Activated T-helper 1 cell treated with anti-CD3 and anti-CD28 coated beads, Interleukin-12 subunit alpha, Interleukin-12 subunit beta, Interleukin-2, Interleukin-4 antibody, amounts not matched to agents 30 ng/mL and 10 ng/mL and 1 ng/mL, durations not matched to agents 14 hours and 24 hours and 36 hours (primary cell): ENCODE data around the gene STK38. TPM values are rescaled to one million over a fixed set of nuclear protein-coding genes. Genes with fewer than 3 reads are reported as not detected.

Experiments used
- DNase-seq: peaks from one replicate; pipeline ENCODE4 v3.0.0; 2021; ENCODE audit warnings: low spot score
- H3K27ac Mint-ChIP-seq: one replicate; pipeline ENCODE4 v1.8.0; 2021; ENCODE audit warnings: mild to moderate bottlenecking, mixed read lengths
- H3K27me3 Mint-ChIP-seq: one replicate; pipeline ENCODE4 v1.8.0; 2022; ENCODE audit warnings: mild to moderate bottlenecking, moderate library complexity, mixed read lengths; ENCODE audit not compliant: insufficient read depth
- H3K36me3 Mint-ChIP-seq: one replicate; pipeline ENCODE4 v1.8.0; 2021; ENCODE audit warnings: low read depth, mixed read lengths
- H3K4me1 Mint-ChIP-seq: one replicate; pipeline ENCODE4 v1.8.0; 2021; ENCODE audit warnings: low read depth, mixed read lengths
- H3K4me3 Mint-ChIP-seq: one replicate; pipeline ENCODE4 v1.8.0; 2021; ENCODE audit warnings: mild to moderate bottlenecking, moderate library complexity, mixed read lengths
- H3K9me3 Mint-ChIP-seq: one replicate; pipeline ENCODE4 v1.8.0; 2021; ENCODE audit warnings: mixed read lengths
- intact Hi-C: fragments of 100-400 bp; cut with micrococcal nuclease; formaldehyde crosslinking; loops from one replicate; pipeline ENCODE4 v1.15.1; 2024
- total RNA-seq: library from RNA; stranded (reverse); gene quantifications from 2 replicates; pipeline ENCODE4 v1.2.3, GENCODE V29; 2022

Gene STK38
- total RNA-seq, 1 donor from 2014 or later, result 23.6 TPM

GRCh38 chr6:36526066-36526465, 21.2 kb downstream of the STK38 start:
- intact Hi-C loops, result no loop called here
- Mint-ChIP-seq H3K4me1 (peaks cover 21% of the 10 kb centered on the region), H3K36me3 (peaks cover 42% of the 10 kb centered on the region), H3K27ac (no peak overlapping the region), H3K9me3 (no peaks in the 10 kb centered on the region), H3K4me3 (no peak overlapping the region), H3K27me3 (no peaks in the 10 kb centered on the region)
- DNase-seq, result no peak

- H3K27ac Mint-ChIP-seq, result no peak overlapping the region
- H3K4me3 Mint-ChIP-seq, result no peak overlapping the region
- H3K36me3 Mint-ChIP-seq, result peaks cover 47% of the 10 kb centered on the region
- intact Hi-C loops, result no loop called here
- H3K4me1 Mint-ChIP-seq, result peaks cover 22% of the 10 kb centered on the region
- no peak for DNase-seq
- no peaks in the 10 kb centered on the region for H3K27me3 Mint-ChIP-seq
- H3K9me3 Mint-ChIP-seq, result no peaks in the 10 kb centered on the region
Observed at GRCh38 chr6:36525346-36525745, 21.9 kb downstream of the STK38 start.

- no peak overlapping the region for H3K27ac Mint-ChIP-seq
- intact Hi-C loops, result no loop called here
- H3K9me3 Mint-ChIP-seq, result no peaks in the 10 kb centered on the region
Observed at GRCh38 chr6:36524871-36525270, 22.4 kb downstream of the STK38 start.

GRCh38 chr6:36523936-36524499, 23.3 kb downstream of the STK38 start:
- H3K4me3 Mint-ChIP-seq, result no peak overlapping the region
- intact Hi-C loops, result no loop called here
- H3K36me3 Mint-ChIP-seq, result peaks cover 57% of the 10 kb centered on the region
- H3K27me3 Mint-ChIP-seq, result no peaks in the 10 kb centered on the region
- peak overlapping the region; percentile 18 for H3K27ac Mint-ChIP-seq
- no peaks in the 10 kb centered on the region for H3K9me3 Mint-ChIP-seq
- H3K4me1 Mint-ChIP-seq, result peaks cover 25% of the 10 kb centered on the region
- no peak for DNase-seq

More at GRCh38 chr6:36524871-36525270, 22.4 kb downstream of the STK38 start:
- DNase-seq, result no peak
- no peaks in the 10 kb centered on the region for H3K27me3 Mint-ChIP-seq
- H3K36me3 Mint-ChIP-seq, result peaks cover 51% of the 10 kb centered on the region
- H3K4me1 Mint-ChIP-seq, result peaks cover 27% of the 10 kb centered on the region
- H3K4me3 Mint-ChIP-seq, result no peak overlapping the region

GRCh38 chr6:36523451-36523850, 23.8 kb downstream of the STK38 start:
- Mint-ChIP-seq H3K36me3 (peaks cover 63% of the 10 kb centered on the region), H3K9me3 (no peaks in the 10 kb centered on the region), H3K27me3 (no peaks in the 10 kb centered on the region), H3K4me1 (peaks cover 27% of the 10 kb centered on the region), H3K27ac (peak overlapping the region; percentile 31), H3K4me3 (no peak overlapping the region)
- intact Hi-C loops, result no loop called here
- DNase-seq, result no peak

GRCh38 chr6:36519352-36519751, 27.9 kb downstream of the STK38 start:
- Mint-ChIP-seq H3K4me1 (peaks cover 34% of the 10 kb centered on the region), H3K27me3 (no peaks in the 10 kb centered on the region)
- intact Hi-C loops, result no loop called here

GRCh38 chr6:36517408-36517807, 29.9 kb downstream of the STK38 start:
- H3K27me3 Mint-ChIP-seq, result no peaks in the 10 kb centered on the region
- intact Hi-C loops, result no loop called here
- H3K36me3 Mint-ChIP-seq, result peaks cover 57% of the 10 kb centered on the region
- H3K9me3 Mint-ChIP-seq, result no peaks in the 10 kb centered on the region
- no peak overlapping the region for H3K27ac Mint-ChIP-seq
- H3K4me1 Mint-ChIP-seq, result peaks cover 34% of the 10 kb centered on the region
- H3K4me3 Mint-ChIP-seq, result no peak overlapping the region
- DNase-seq, result no peak

More at GRCh38 chr6:36519352-36519751, 27.9 kb downstream of the STK38 start:
- no peak overlapping the region for H3K4me3 Mint-ChIP-seq
- DNase-seq, result no peak
- H3K9me3 Mint-ChIP-seq, result no peaks in the 10 kb centered on the region
- H3K36me3 Mint-ChIP-seq, result peaks cover 64% of the 10 kb centered on the region
- no peak overlapping the region for H3K27ac Mint-ChIP-seq

- Mint-ChIP-seq H3K4me3 (no peak overlapping the region), H3K4me1 (peaks cover 34% of the 10 kb centered on the region), H3K27me3 (no peaks in the 10 kb centered on the region), H3K27ac (no peak overlapping the region), H3K36me3 (peaks cover 57% of the 10 kb centered on the region), H3K9me3 (no peaks in the 10 kb centered on the region)
- intact Hi-C loops, result no loop called here
- DNase-seq, result no peak
Observed at GRCh38 chr6:36516988-36517387, 30.3 kb downstream of the STK38 start.

GRCh38 chr6:36516559-36516958, 30.7 kb downstream of the STK38 start:
- Mint-ChIP-seq H3K27ac (no peak overlapping the region), H3K9me3 (no peaks in the 10 kb centered on the region), H3K27me3 (no peaks in the 10 kb centered on the region), H3K4me1 (peaks cover 34% of the 10 kb centered on the region), H3K36me3 (peaks cover 56% of the 10 kb centered on the region), H3K4me3 (no peak overlapping the region)
- DNase-seq, result no peak
- intact Hi-C loops, result no loop called here

- H3K4me3 Mint-ChIP-seq, result no peak overlapping the region
- H3K27me3 Mint-ChIP-seq, result no peaks in the 10 kb centered on the region
- DNase-seq, result no peak
- peaks cover 34% of the 10 kb centered on the region for H3K4me1 Mint-ChIP-seq
- peaks cover 54% of the 10 kb centered on the region for H3K36me3 Mint-ChIP-seq
- no peak overlapping the region for H3K27ac Mint-ChIP-seq
- no peaks in the 10 kb centered on the region for H3K9me3 Mint-ChIP-seq
- intact Hi-C loops, result no loop called here
Observed at GRCh38 chr6:36515844-36516243, 31.4 kb downstream of the STK38 start.

GRCh38 chr6:36514554-36515456, 32.5 kb downstream of the STK38 start:
- Mint-ChIP-seq H3K4me1 (peaks cover 28% of the 10 kb centered on the region), H3K9me3 (no peaks in the 10 kb centered on the region), H3K36me3 (peaks cover 46% of the 10 kb centered on the region), H3K27me3 (no peaks in the 10 kb centered on the region), H3K4me3 (no peak overlapping the region), H3K27ac (no peak overlapping the region)
- intact Hi-C loops, result no loop called here
- DNase-seq, result no peak

- DNase-seq, result no peak
- H3K27ac Mint-ChIP-seq, result no peak overlapping the region
- no peak overlapping the region for H3K4me3 Mint-ChIP-seq
- peaks cover 14% of the 10 kb centered on the region for H3K4me1 Mint-ChIP-seq
- intact Hi-C loops, result no loop called here
- no peaks in the 10 kb centered on the region for H3K9me3 Mint-ChIP-seq
- peaks cover 45% of the 10 kb centered on the region for H3K36me3 Mint-ChIP-seq
- H3K27me3 Mint-ChIP-seq, result no peaks in the 10 kb centered on the region
Observed at GRCh38 chr6:36510365-36510764, 36.9 kb downstream of the STK38 start.

- no peaks in the 10 kb centered on the region for H3K9me3 Mint-ChIP-seq
Observed at GRCh38 chr6:36508532-36508931, 38.7 kb downstream of the STK38 start.

More at GRCh38 chr6:36508532-36508931, 38.7 kb downstream of the STK38 start:
- Mint-ChIP-seq H3K4me3 (no peak overlapping the region), H3K4me1 (peaks cover 10% of the 10 kb centered on the region), H3K36me3 (peaks cover 41% of the 10 kb centered on the region), H3K27me3 (no peaks in the 10 kb centered on the region), H3K27ac (no peak overlapping the region)
- intact Hi-C loops, result no loop called here
- DNase-seq, result no peak
